PC-9 (cell line): ENCODE results near the gene TRA2B. TPM values are rescaled to one million over a fixed set of nuclear protein-coding genes. Genes with fewer than 3 reads are reported as not detected.

ENCODE experiments used
- BruUV-seq: library from RNA; stranded (reverse); fragments of 400-500 nt; replicated peaks from 2 replicates; lab custom pipeline; 2021; lab: Mats Ljungman, UMichigan
- CTCF ChIA-PET: fragments of 300-600 bp; sonication (Branson Sonifier 250); formaldehyde crosslinking; loops from one replicate; lab custom pipeline; 2022; ENCODE audit warnings: antibody characterized with exemption; lab: Charles Lee
- POLR2A ChIA-PET: fragments of 300-600 bp; sonication (Branson Sonifier 250); formaldehyde crosslinking; loops from one replicate; lab custom pipeline; 2022; ENCODE audit warnings: antibody characterized with exemption; ENCODE audit not compliant: unreplicated experiment; lab: Charles Lee
- DNase-seq, 2 experiments: peaks; one replicate each; pipeline versions ENCODE4 v3.0.0 to v3.0.0-alpha.2; 2015 to 2022; ENCODE audit warnings: mixed read lengths in 1 of 2
- H2AFZ ChIP-seq: fragments of 200-600 bp; sonication (generic); 2 replicates; pipeline ENCODE4 v1.8.1; 2017; ENCODE audit warnings: antibody characterized with exemption
- H3F3A ChIP-seq: fragments of 200-600 bp; sonication (generic); 2 replicates; pipeline ENCODE4 v1.8.1; 2017; ENCODE audit warnings: antibody characterized with exemption, mild to moderate bottlenecking, low read depth; ENCODE audit not compliant: insufficient read depth
- H3K27ac ChIP-seq: fragments of 200-600 bp; sonication (generic); 2 replicates; pipeline ENCODE4 v1.6.1; 2016; ENCODE audit warnings: mixed run types
- H3K27me3 ChIP-seq: fragments of 200-600 bp; sonication (generic); 2 replicates; pipeline ENCODE4 v1.6.1; 2016; ENCODE audit warnings: low read depth, mixed run types; ENCODE audit not compliant: insufficient read depth
- H3K36me3 ChIP-seq: fragments of 200-600 bp; sonication (generic); 2 replicates; pipeline ENCODE4 v1.6.1; 2016; ENCODE audit warnings: low read depth, mixed run types
- H3K4me1 ChIP-seq: fragments of 200-600 bp; sonication (generic); replicated peaks from 2 replicates; pipeline ENCODE4 v1.6.1; 2016; ENCODE audit warnings: mixed run types; ENCODE audit not compliant: insufficient read depth
- H3K4me2 ChIP-seq: fragments of 200-600 bp; sonication (generic); 2 replicates; pipeline ENCODE4 v1.6.1; 2017; ENCODE audit warnings: mixed run types
- H3K4me3 ChIP-seq: fragments of 200-600 bp; sonication (generic); 2 replicates; pipeline ENCODE4 v1.6.1; 2016; ENCODE audit warnings: mixed run types
- H3K79me2 ChIP-seq: fragments of 200-600 bp; sonication (generic); 2 replicates; pipeline ENCODE4 v1.6.1; 2017; ENCODE audit warnings: low read depth, mixed run types
- H3K9me2 ChIP-seq: fragments of 200-600 bp; sonication (generic); 2 replicates; pipeline ENCODE4 v1.8.1; 2017; ENCODE audit warnings: mild to moderate bottlenecking; ENCODE audit not compliant: insufficient read depth
- H3K9me3 ChIP-seq: fragments of 200-600 bp; sonication (generic); 2 replicates; pipeline ENCODE4 v1.8.1; 2016; ENCODE audit warnings: low read depth; ENCODE audit not compliant: insufficient read depth
- H4K20me1 ChIP-seq: fragments of 200-600 bp; sonication (generic); 2 replicates; pipeline ENCODE4 v1.8.1; 2017; ENCODE audit not compliant: insufficient read depth
- EZH2 ChIP-seq: fragments of 200-600 bp; sonication (generic); IDR thresholded peaks from 2 replicates; pipeline ENCODE4 v1.8.0; 2017; ENCODE audit warnings: antibody characterized with exemption, low read depth
- intact Hi-C: fragments of 100-400 bp; cut with micrococcal nuclease; formaldehyde crosslinking; loops from one replicate; pipeline ENCODE4 v1.10.0; 2022; ENCODE audit not compliant: unreplicated experiment
- total RNA-seq: library from RNA; stranded (reverse); gene quantifications from 2 replicates; pipeline ENCODE4 v1.2.3, GENCODE V29; 2021
- TF ChIP-seq, protein P1 (sequence below): fragments of 200-600 bp; sonication (generic); conservative IDR thresholded peaks from 2 replicates; pipeline ENCODE4 v1.6.1; 2017; ENCODE audit warnings: mixed run types, antibody characterized with exemption, mild to moderate bottlenecking, moderate library complexity

Gene TRA2B
- total RNA-seq, 1 experiment from 2014 or later = 158 TPM

DNA sequence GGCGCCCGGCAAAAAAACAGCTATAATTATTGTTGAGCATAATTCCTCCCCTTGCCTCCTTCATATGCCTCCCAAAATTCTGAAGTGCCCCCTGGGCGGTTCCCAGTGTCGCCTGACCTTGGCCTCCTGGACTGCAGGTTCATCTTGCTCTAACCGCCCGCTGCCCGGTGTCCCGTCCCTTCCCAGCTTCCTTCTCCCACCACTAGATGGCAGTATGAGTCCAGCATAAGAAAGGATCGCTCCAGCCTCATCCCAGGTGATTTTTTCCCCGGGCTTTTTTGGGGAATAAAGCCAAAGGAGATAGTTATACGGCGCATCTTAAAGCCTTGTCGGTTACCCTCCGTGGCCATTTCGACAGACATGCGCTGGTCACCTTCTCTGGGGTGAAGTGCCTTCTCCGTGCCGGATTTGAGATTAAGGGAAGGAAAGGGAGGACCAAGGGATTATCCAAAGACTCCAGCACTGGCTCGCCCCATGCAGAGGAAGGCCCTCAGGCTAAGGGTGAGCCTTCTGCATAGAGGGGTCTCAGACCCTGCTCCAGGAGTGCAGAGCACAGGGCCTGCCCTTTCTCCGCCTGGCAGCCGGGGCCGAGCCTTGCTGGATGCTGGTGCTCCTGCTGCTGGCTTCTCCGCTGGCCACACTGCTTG is 45.8 kb upstream of the TRA2B start:
- Histone ChIP-seq H3K79me2 (no peaks in the 10 kb centered on the region), H3K27ac (no peak overlapping the region), H3K9me3 (no peaks in the 10 kb centered on the region), H3K4me3 (no peak overlapping the region), H3K4me1 (no peaks in the 10 kb centered on the region), H3K9me2 (no peaks in the 10 kb centered on the region), H4K20me1 (peaks cover 42% of the 10 kb centered on the region), H3K36me3 (peaks cover 17% of the 10 kb centered on the region), H2AFZ (no peak overlapping the region), H3K27me3 (no peaks in the 10 kb centered on the region), H3K4me2 (no peak overlapping the region), H3F3A (peaks cover 48% of the 10 kb centered on the region)
- TF ChIP-seq, protein P1, sequence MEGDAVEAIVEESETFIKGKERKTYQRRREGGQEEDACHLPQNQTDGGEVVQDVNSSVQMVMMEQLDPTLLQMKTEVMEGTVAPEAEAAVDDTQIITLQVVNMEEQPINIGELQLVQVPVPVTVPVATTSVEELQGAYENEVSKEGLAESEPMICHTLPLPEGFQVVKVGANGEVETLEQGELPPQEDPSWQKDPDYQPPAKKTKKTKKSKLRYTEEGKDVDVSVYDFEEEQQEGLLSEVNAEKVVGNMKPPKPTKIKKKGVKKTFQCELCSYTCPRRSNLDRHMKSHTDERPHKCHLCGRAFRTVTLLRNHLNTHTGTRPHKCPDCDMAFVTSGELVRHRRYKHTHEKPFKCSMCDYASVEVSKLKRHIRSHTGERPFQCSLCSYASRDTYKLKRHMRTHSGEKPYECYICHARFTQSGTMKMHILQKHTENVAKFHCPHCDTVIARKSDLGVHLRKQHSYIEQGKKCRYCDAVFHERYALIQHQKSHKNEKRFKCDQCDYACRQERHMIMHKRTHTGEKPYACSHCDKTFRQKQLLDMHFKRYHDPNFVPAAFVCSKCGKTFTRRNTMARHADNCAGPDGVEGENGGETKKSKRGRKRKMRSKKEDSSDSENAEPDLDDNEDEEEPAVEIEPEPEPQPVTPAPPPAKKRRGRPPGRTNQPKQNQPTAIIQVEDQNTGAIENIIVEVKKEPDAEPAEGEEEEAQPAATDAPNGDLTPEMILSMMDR = peak; percentile 99
- no peak for TF ChIP-seq EZH2
- peak; percentile 62 to 85 for DNase-seq
- ChIA-PET CTCF (interaction anchor here (0.5 to 1.3 kb wide), 8 partner anchors 258 to 1459 kb away, joined by 3 to 19 read pairs (median 3); no protein-coding TSS in a partner anchor), POLR2A (interaction anchor here (0.7 to 1.0 kb wide), 2 partner anchors 23 to 438 kb away, joined by 3 to 11 read pairs; no protein-coding TSS in a partner anchor)
- intact Hi-C loops = loop anchor here (1.0 to 10.0 kb wide), 11 partner anchors 124 to 1731 kb away; partner anchors contain the start of gene ETV5
- BruUV-seq = TSS peak; percentile 6

DNA sequence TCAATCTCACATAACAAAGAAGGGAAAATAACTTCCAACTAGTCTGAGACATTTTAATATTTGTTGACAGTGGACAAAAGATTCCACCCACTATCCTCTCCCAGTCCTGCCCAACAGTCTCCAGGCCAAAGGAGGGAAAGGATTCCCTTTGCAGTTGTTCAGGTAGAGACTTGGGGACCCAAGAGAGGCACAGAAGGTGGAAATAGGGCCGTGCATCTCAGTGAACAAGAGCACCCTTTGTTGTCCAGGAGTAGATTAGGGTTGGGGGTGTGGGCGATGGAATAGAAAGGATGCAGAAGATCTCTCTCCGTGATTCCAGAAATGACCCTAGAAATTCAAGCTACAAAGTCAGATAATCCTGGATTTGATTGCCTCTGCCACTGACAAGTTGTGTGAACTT is 44.8 kb upstream of the TRA2B start:
- H4K20me1 ChIP-seq = peaks cover 49% of the 10 kb centered on the region
- H3K9me3 ChIP-seq = no peaks in the 10 kb centered on the region
- POLR2A ChIA-PET = interaction anchor here (0.6 to 1.0 kb wide), 5 partner anchors 22 to 801 kb away, joined by 3 to 9 read pairs (median 3); partner anchors contain the start of gene EIF4A2
- H3K36me3 ChIP-seq = peaks cover 24% of the 10 kb centered on the region
- no peaks in the 10 kb centered on the region for H3K4me1 ChIP-seq
- no TSS peak for BruUV-seq
- no peak overlapping the region for H3K4me2 ChIP-seq
- H3K79me2 ChIP-seq = no peaks in the 10 kb centered on the region
- H3K4me3 ChIP-seq = no peak overlapping the region
- H3K27ac ChIP-seq = no peak overlapping the region
- H3F3A ChIP-seq = peaks cover 56% of the 10 kb centered on the region
- no peak overlapping the region for H2AFZ ChIP-seq
- no peak for TF ChIP-seq EZH2
- TF ChIP-seq, protein P1 = no peak
- no peaks in the 10 kb centered on the region for H3K9me2 ChIP-seq
- intact Hi-C loops = loop anchor here (1.0 to 10.0 kb wide), 11 partner anchors 125 to 1732 kb away; partner anchors contain the start of gene ETV5
- H3K27me3 ChIP-seq = no peaks in the 10 kb centered on the region
- CTCF ChIA-PET = interaction anchor here (0.5 to 1.4 kb wide), 9 partner anchors 39 to 632 kb away, joined by 3 to 19 read pairs (median 5); no protein-coding TSS in a partner anchor
- no peak for DNase-seq

DNA sequence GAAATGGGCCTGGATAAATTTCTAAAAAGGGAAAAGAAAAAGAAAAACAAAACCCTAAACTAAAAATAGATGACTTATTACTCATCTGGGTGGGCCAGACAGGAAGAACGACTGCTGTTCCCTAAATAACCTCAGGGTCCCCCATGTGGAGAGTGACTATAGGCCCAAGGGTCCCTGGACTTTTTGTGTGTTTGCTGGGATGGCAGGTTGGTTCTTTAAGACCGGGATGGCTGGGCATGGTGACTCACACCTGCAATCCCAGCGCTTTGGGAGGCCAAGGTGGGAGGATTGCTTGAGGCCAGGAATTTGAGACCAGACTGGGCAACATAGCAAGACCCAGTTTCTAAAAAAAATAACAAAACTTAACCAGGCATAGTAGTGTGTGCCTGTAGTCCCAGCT is 43.8 kb upstream of the TRA2B start:
- TF ChIP-seq, protein P1 = peak; percentile 18; the same call in 1 of the 2 replicates
- no peak for TF ChIP-seq EZH2
- no peaks in the 10 kb centered on the region for H3K27me3 ChIP-seq
- CTCF ChIA-PET = interaction anchor here (0.6 to 1.4 kb wide), 6 partner anchors 38 to 644 kb away, joined by 3 to 6 read pairs (median 4); no protein-coding TSS in a partner anchor
- H3F3A ChIP-seq = peaks cover 63% of the 10 kb centered on the region
- no peaks in the 10 kb centered on the region for H3K4me1 ChIP-seq
- no peak overlapping the region for H3K27ac ChIP-seq
- no peak overlapping the region for H3K4me2 ChIP-seq
- BruUV-seq = no TSS peak
- H3K4me3 ChIP-seq = no peak overlapping the region
- POLR2A ChIA-PET = interaction anchor here (0.6 to 0.7 kb wide), 4 partner anchors 236 to 1050 kb away, joined by 4 to 17 read pairs (median 10); no protein-coding TSS in a partner anchor
- no peak overlapping the region for H2AFZ ChIP-seq
- no peaks in the 10 kb centered on the region for H3K9me3 ChIP-seq
- intact Hi-C loops = loop anchor here (2.0 to 10.0 kb wide), 8 partner anchors 126 to 1733 kb away; partner anchors contain the start of gene ETV5
- H3K36me3 ChIP-seq = peaks cover 31% of the 10 kb centered on the region
- H3K79me2 ChIP-seq = no peaks in the 10 kb centered on the region
- H4K20me1 ChIP-seq = peaks cover 58% of the 10 kb centered on the region
- no peaks in the 10 kb centered on the region for H3K9me2 ChIP-seq
- peak in 1 of 2 experiments; percentile 49 for DNase-seq
